HepG2 (cell line): ENCODE results near the gene TRAPPC12. TPM values are rescaled to one million over a fixed set of nuclear protein-coding genes. Genes with fewer than 3 reads are reported as not detected.

Source experiments
- ATAC-seq: fragments of 200-7000 bp; cut with Tn5 transposase; 3 replicates; pipeline ENCODE4 v1.9.1; 2020; ENCODE audit warnings: mild to moderate bottlenecking, moderate library complexity
- BruUV-seq: library from RNA; stranded (reverse); fragments of 400-500 nt; replicated peaks from 2 replicates; lab custom pipeline; 2021; lab: Mats Ljungman, UMichigan
- CTCF ChIA-PET: fragments of 300-600 bp; formaldehyde crosslinking; extraction: SDS; loops from one replicate; lab custom pipeline; 2021; ENCODE audit warnings: low total read pairs, inconsistent platforms, low intra/inter-chr PET ratio; lab: Yijun Ruan, JAX
- POLR2A ChIA-PET: fragments of 350-600 bp; sonication (Branson Sonifier 250); formaldehyde crosslinking; loops from one replicate; lab custom pipeline; 2020; ENCODE audit warnings: antibody characterized with exemption, inconsistent platforms; lab: Yijun Ruan, JAX
- DNase-seq: peaks from one replicate; pipeline ENCODE4 v3.0.0-alpha.2; 2015; ENCODE audit warnings: low spot score
- FAIRE-seq: peaks from 3 replicates; lab custom pipeline; 2011; peaks lifted over from hg19 to GRCh38; lab: Jason Lieb, UNC
- H2AFZ ChIP-seq: one replicate; pipeline ENCODE4 v1.6.1; 2011; ENCODE audit warnings: low read length, inconsistent platforms
- H3K27ac ChIP-seq: fragments of 300-600 bp; 3 replicates; pipeline ENCODE4 v1.8.0; 2011; ENCODE audit warnings: mixed run types, mild to moderate bottlenecking, mixed read lengths, low read length, inconsistent platforms; ENCODE audit not compliant: insufficient read depth; ENCODE audit errors: extremely low read length
- H3K27me3 ChIP-seq, 2 experiments: fragments of 200-600 bp in 1 of 2; 2 replicates in 1 of 2; 3 replicates in 1 of 2; pipeline versions ENCODE4 v1.6.0 to v1.8.0; 2011; ENCODE audit warnings: low read length in 2 of 2, mild to moderate bottlenecking in 2 of 2, moderate library complexity in 2 of 2, inconsistent platforms in 1 of 2; ENCODE audit not compliant: insufficient read depth in 2 of 2, control insufficient read depth in 1 of 2
- H3K36me3 ChIP-seq, 2 experiments: fragments of 200-600 bp in 1 of 2; replicated peaks in 1 of 2; 2 replicates in 1 of 2; 3 replicates in 1 of 2; pipeline versions ENCODE4 v1.5.1 to v1.8.0; 2011; ENCODE audit warnings: low read length in 2 of 2, inconsistent platforms in 1 of 2; ENCODE audit not compliant: insufficient read depth in 2 of 2, control insufficient read depth in 1 of 2
- H3K4me1 ChIP-seq: 2 replicates; pipeline ENCODE4 v1.5.1; 2012; ENCODE audit warnings: low read length, inconsistent platforms; ENCODE audit not compliant: insufficient read depth
- H3K4me2 ChIP-seq: 2 replicates; pipeline ENCODE4 v1.6.0; 2011; ENCODE audit warnings: low read depth, low read length, inconsistent platforms
- H3K4me3 ChIP-seq, 3 experiments: fragments of 200-600 bp in 1 of 3; sonication (generic), shearing (Covaris generic) in 1 of 3; replicated peaks in 1 of 3; 2 replicates each; pipeline ENCODE4 v1.5.1; 2011 to 2016; ENCODE audit warnings: low read length in 3 of 3, inconsistent platforms in 2 of 3, low read depth in 2 of 3, mild to moderate bottlenecking in 2 of 3, control low read depth in 1 of 3, mixed read lengths in 1 of 3; ENCODE audit not compliant: insufficient read depth in 1 of 3
- H3K79me2 ChIP-seq: one replicate; pipeline ENCODE4 v1.6.1; 2011; ENCODE audit warnings: low read length, inconsistent platforms; ENCODE audit not compliant: insufficient read depth
- H3K9ac ChIP-seq: 2 replicates; pipeline ENCODE4 v1.6.0; 2011; ENCODE audit warnings: mild to moderate bottlenecking, low read depth, low read length, inconsistent platforms; ENCODE audit not compliant: insufficient read depth
- H3K9me3 ChIP-seq: 2 replicates; pipeline ENCODE4 v1.5.1; 2012; ENCODE audit warnings: mild to moderate bottlenecking, low read length
- H4K20me1 ChIP-seq: 2 replicates; pipeline ENCODE4 v1.6.0; 2011; ENCODE audit warnings: inconsistent platforms, mild to moderate bottlenecking, low read length, moderate library complexity; ENCODE audit not compliant: insufficient read depth
- FOXA1 ChIP-seq, 2 experiments: fragments of 450-650 bp in 1 of 2; sonication (generic) in 1 of 2; formaldehyde crosslinking in 1 of 2; IDR thresholded peaks; 2 replicates each; pipeline versions ENCODE4 v1.4.0 to v1.6.1; 2016 to 2020; ENCODE audit warnings: missing genetic modification reagents in 1 of 2
- GMEB2 ChIP-seq: IDR thresholded peaks from 2 replicates; pipeline ENCODE4 v1.6.1; 2016; ENCODE audit warnings: missing biosample characterization, missing genetic modification reagents, low read depth
- HNRNPLL ChIP-seq: fragments of 200-400 bp; formaldehyde crosslinking; IDR thresholded peaks from 2 replicates; pipeline ENCODE4 v1.6.1; 2017; ENCODE audit warnings: mild to moderate bottlenecking, low read depth, low read length; ENCODE audit not compliant: poor library complexity, severe bottlenecking
- LBX2 ChIP-seq: sonication (generic); formaldehyde crosslinking; IDR thresholded peaks from 2 replicates; pipeline ENCODE4 v1.5.0; 2020; ENCODE audit warnings: missing genetic modification reagents, mild to moderate bottlenecking, borderline replicate concordance
- RBAK ChIP-seq: sonication (generic); formaldehyde crosslinking; IDR thresholded peaks from 2 replicates; pipeline ENCODE4 v1.5.1; 2020; ENCODE audit warnings: mild to moderate bottlenecking, missing genetic modification reagents
- RELA ChIP-seq: sonication (generic); formaldehyde crosslinking; IDR thresholded peaks from 2 replicates; pipeline ENCODE4 v1.4.0; 2020; ENCODE audit warnings: missing genetic modification reagents
- RORA ChIP-seq: sonication (generic); formaldehyde crosslinking; IDR thresholded peaks from 2 replicates; pipeline ENCODE4 v1.5.0; 2020; ENCODE audit warnings: mild to moderate bottlenecking, missing genetic modification reagents, moderate library complexity
- SYNCRIP ChIP-seq: fragments of 200-400 bp; formaldehyde crosslinking; IDR thresholded peaks from 2 replicates; pipeline ENCODE4 v1.6.1; 2018; ENCODE audit warnings: mild to moderate bottlenecking, low read depth, low read length; ENCODE audit not compliant: insufficient read depth
- ZNF101 ChIP-seq: sonication (generic); formaldehyde crosslinking; IDR thresholded peaks from 2 replicates; pipeline ENCODE4 v1.4.0; 2020; ENCODE audit warnings: mild to moderate bottlenecking, low read depth, missing genetic modification reagents, borderline replicate concordance
- WGBS: methylation state at CpG from one replicate; pipeline ENCODE4 v1.1.6; 2017; ENCODE audit warnings: low lambda C conversion rate; 5-methylcytosine and 5-hydroxymethylcytosine counted together
- in situ Hi-C: cut with HindIII; loops from 2 replicates; pipeline ENCODE4 v1.10.0; 2017; ENCODE audit warnings: low pct_unique_long_range_greater_than_20kb; ENCODE audit not compliant: extremely low pct_ligation_motif_present
- intact Hi-C: fragments of 100-400 bp; cut with micrococcal nuclease; formaldehyde crosslinking; loops from one replicate; pipeline ENCODE4 v1.10.0; 2022; ENCODE audit not compliant: unreplicated experiment
- polyA plus RNA-seq, 8 experiments: library from polyadenylated mRNA; depleted of rRNA in 3 of 8; stranded (reverse) in 7 of 8; unstranded in 1 of 8; fragments of >200 nt; fragmentation: Illumina TruSeq in 4 of 8; extraction: Trizol in 4 of 8; gene quantifications; 2 replicates each; pipeline versions ENCODE4 v1.2.1 to v1.2.3, GENCODE V29; 2011 to 2016; ENCODE audit warnings: low read depth in 4 of 8, missing spikeins in 1 of 8, mixed read lengths in 1 of 8; ENCODE audit not compliant: insufficient read depth in 1 of 8
- total RNA-seq, 5 experiments: library from RNA; depleted of rRNA; stranded (reverse); fragments of >200 nt; fragmentation: Illumina TruSeq; extraction: Trizol; gene quantifications; 2 replicates each; pipeline ENCODE4 v1.2.3, GENCODE V29; 2016; ENCODE audit warnings: low read depth in 1 of 5
- TF ChIP-seq, protein P1 (sequence below), 2 experiments: fragments of 450-650 bp in 1 of 2; sonication (generic) in 1 of 2; formaldehyde crosslinking; IDR thresholded peaks; 2 replicates each; pipeline versions ENCODE4 v1.5.0 to v1.8.0; 2020 to 2022; ENCODE audit warnings: mild to moderate bottlenecking in 1 of 2, missing genetic modification reagents in 1 of 2

Gene TRAPPC12
- total and polyA plus RNA-seq, 2 of the 13 experiments (the other 11 are each of a cell fraction or from before 2014, with no cell fraction given) = 46.4 to 97.7 TPM

GRCh38 chr2:3498783-3499394 is 119.4 kb downstream of the TRAPPC12 start:
- Histone ChIP-seq H3K79me2 (peaks cover 9% of the 10 kb centered on the region), H3K4me3 (no peak overlapping the region), H3K4me1 (peaks cover 8% of the 10 kb centered on the region), H3K4me2 (no peak overlapping the region), H2AFZ (no peak overlapping the region), H3K36me3 (peaks cover 24 to 62% of the 10 kb centered on the region in 2 experiments; a peak in 4 of 5 replicates), H3K27ac (no peak overlapping the region), H3K27me3 (no peaks in the 10 kb centered on the region), H4K20me1 (no peaks in the 10 kb centered on the region), H3K9me3 (no peaks in the 10 kb centered on the region)
- FAIRE-seq (no peak), ATAC-seq (no peak), DNase-seq (no peak)
- ChIA-PET POLR2A (interaction anchor here (1.0 kb wide), 1 partner anchor 20 kb away, joined by 3 read pairs; the partner anchor contains the start of gene ADI1), CTCF (no interaction called here)
- in situ Hi-C loops = no loop called here
- WGBS = 98% methylated on average over 18 of the region's 18 CpGs
- no TSS peak for BruUV-seq
- intact Hi-C loops = no loop called here
- no peak for TF ChIP-seq ZNF101 (CRISPR knock-in tag)
- TF ChIP-seq RORA (CRISPR knock-in tag) = no peak
- no peak for TF ChIP-seq LBX2 (CRISPR knock-in tag)
- TF ChIP-seq GMEB2 = no peak
- no peak for TF ChIP-seq SYNCRIP
- no peak for TF ChIP-seq RELA
- no peak for TF ChIP-seq FOXA1 (IDR thresholded peaks at IDR 0.05)
- TF ChIP-seq FOXA1 (CRISPR knock-in tag; IDR thresholded peaks at IDR 0.05) = no peak
- TF ChIP-seq, protein P1, sequence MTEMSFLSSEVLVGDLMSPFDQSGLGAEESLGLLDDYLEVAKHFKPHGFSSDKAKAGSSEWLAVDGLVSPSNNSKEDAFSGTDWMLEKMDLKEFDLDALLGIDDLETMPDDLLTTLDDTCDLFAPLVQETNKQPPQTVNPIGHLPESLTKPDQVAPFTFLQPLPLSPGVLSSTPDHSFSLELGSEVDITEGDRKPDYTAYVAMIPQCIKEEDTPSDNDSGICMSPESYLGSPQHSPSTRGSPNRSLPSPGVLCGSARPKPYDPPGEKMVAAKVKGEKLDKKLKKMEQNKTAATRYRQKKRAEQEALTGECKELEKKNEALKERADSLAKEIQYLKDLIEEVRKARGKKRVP (CRISPR knock-in tag; IDR thresholded peaks at IDR 0.05) = no peak
- TF ChIP-seq HNRNPLL = no peak
- TF ChIP-seq RBAK = no peak
- TF ChIP-seq, all 625 proteins: peak for 0
- no peak overlapping the region for H3K9ac ChIP-seq
